PC-9 (cell line): ENCODE data around the gene RBM17. TPM values are rescaled to one million over a fixed set of nuclear protein-coding genes. Genes with fewer than 3 reads are reported as not detected.

ENCODE experiments used
- BruUV-seq: library from RNA; stranded (reverse); fragments of 400-500 nt; replicated peaks from 2 replicates; lab custom pipeline; 2021; lab: Mats Ljungman, UMichigan
- CTCF ChIA-PET: fragments of 300-600 bp; sonication (Branson Sonifier 250); formaldehyde crosslinking; loops from one replicate; lab custom pipeline; 2022; ENCODE audit warnings: antibody characterized with exemption; lab: Charles Lee
- POLR2A ChIA-PET: fragments of 300-600 bp; sonication (Branson Sonifier 250); formaldehyde crosslinking; loops from one replicate; lab custom pipeline; 2022; ENCODE audit warnings: antibody characterized with exemption; ENCODE audit not compliant: unreplicated experiment; lab: Charles Lee
- DNase-seq, 2 experiments: peaks; one replicate each; pipeline versions ENCODE4 v3.0.0 to v3.0.0-alpha.2; 2015 to 2022; ENCODE audit warnings: mixed read lengths in 1 of 2
- H2AFZ ChIP-seq: fragments of 200-600 bp; sonication (generic); 2 replicates; pipeline ENCODE4 v1.8.1; 2017; ENCODE audit warnings: antibody characterized with exemption
- H3F3A ChIP-seq: fragments of 200-600 bp; sonication (generic); 2 replicates; pipeline ENCODE4 v1.8.1; 2017; ENCODE audit warnings: antibody characterized with exemption, mild to moderate bottlenecking, low read depth; ENCODE audit not compliant: insufficient read depth
- H3K27ac ChIP-seq: fragments of 200-600 bp; sonication (generic); 2 replicates; pipeline ENCODE4 v1.6.1; 2016; ENCODE audit warnings: mixed run types
- H3K27me3 ChIP-seq: fragments of 200-600 bp; sonication (generic); 2 replicates; pipeline ENCODE4 v1.6.1; 2016; ENCODE audit warnings: low read depth, mixed run types; ENCODE audit not compliant: insufficient read depth
- H3K36me3 ChIP-seq: fragments of 200-600 bp; sonication (generic); 2 replicates; pipeline ENCODE4 v1.6.1; 2016; ENCODE audit warnings: low read depth, mixed run types
- H3K4me1 ChIP-seq: fragments of 200-600 bp; sonication (generic); replicated peaks from 2 replicates; pipeline ENCODE4 v1.6.1; 2016; ENCODE audit warnings: mixed run types; ENCODE audit not compliant: insufficient read depth
- H3K4me2 ChIP-seq: fragments of 200-600 bp; sonication (generic); 2 replicates; pipeline ENCODE4 v1.6.1; 2017; ENCODE audit warnings: mixed run types
- H3K4me3 ChIP-seq: fragments of 200-600 bp; sonication (generic); 2 replicates; pipeline ENCODE4 v1.6.1; 2016; ENCODE audit warnings: mixed run types
- H3K79me2 ChIP-seq: fragments of 200-600 bp; sonication (generic); 2 replicates; pipeline ENCODE4 v1.6.1; 2017; ENCODE audit warnings: low read depth, mixed run types
- H3K9me2 ChIP-seq: fragments of 200-600 bp; sonication (generic); 2 replicates; pipeline ENCODE4 v1.8.1; 2017; ENCODE audit warnings: mild to moderate bottlenecking; ENCODE audit not compliant: insufficient read depth
- H3K9me3 ChIP-seq: fragments of 200-600 bp; sonication (generic); 2 replicates; pipeline ENCODE4 v1.8.1; 2016; ENCODE audit warnings: low read depth; ENCODE audit not compliant: insufficient read depth
- H4K20me1 ChIP-seq: fragments of 200-600 bp; sonication (generic); 2 replicates; pipeline ENCODE4 v1.8.1; 2017; ENCODE audit not compliant: insufficient read depth
- CTCF ChIP-seq: fragments of 200-600 bp; sonication (generic); conservative IDR thresholded peaks from 2 replicates; pipeline ENCODE4 v1.6.1; 2017; ENCODE audit warnings: mixed run types, antibody characterized with exemption, mild to moderate bottlenecking, moderate library complexity
- EZH2 ChIP-seq: fragments of 200-600 bp; sonication (generic); IDR thresholded peaks from 2 replicates; pipeline ENCODE4 v1.8.0; 2017; ENCODE audit warnings: antibody characterized with exemption, low read depth
- intact Hi-C: fragments of 100-400 bp; cut with micrococcal nuclease; formaldehyde crosslinking; loops from one replicate; pipeline ENCODE4 v1.10.0; 2022; ENCODE audit not compliant: unreplicated experiment
- total RNA-seq: library from RNA; stranded (reverse); gene quantifications from 2 replicates; pipeline ENCODE4 v1.2.3, GENCODE V29; 2021

Gene RBM17
- total RNA-seq, 1 experiment from 2014 or later: 131 TPM

GRCh38 chr10:6161921-6162320, 73.1 kb downstream of the RBM17 start:
- BruUV-seq: no TSS peak
- no peak for DNase-seq
- Histone ChIP-seq H3K4me2 (no peak overlapping the region), H3K4me1 (peaks cover 5% of the 10 kb centered on the region; the same call in 1 of the 2 replicates), H3K9me3 (no peaks in the 10 kb centered on the region), H3K27me3 (no peaks in the 10 kb centered on the region), H3K27ac (no peak overlapping the region), H2AFZ (no peak overlapping the region), H4K20me1 (peaks cover 4% of the 10 kb centered on the region; the same call in 1 of the 2 replicates), H3F3A (peaks cover 11% of the 10 kb centered on the region; the same call in 1 of the 2 replicates), H3K36me3 (0 out of 2 replicates have a peak, but pooled peaks cover 4% of the 10 kb centered on the region), H3K4me3 (no peak overlapping the region), H3K9me2 (no peaks in the 10 kb centered on the region), H3K79me2 (peaks cover 29% of the 10 kb centered on the region)
- CTCF ChIA-PET: no interaction called here
- TF ChIP-seq EZH2 (no peak), CTCF (no peak)
- POLR2A ChIA-PET: no interaction called here
- intact Hi-C loops: no loop called here

GRCh38 chr10:6162589-6163356, 73.9 kb downstream of the RBM17 start:
- Histone ChIP-seq H3K27ac (no peak overlapping the region), H4K20me1 (peaks cover 4% of the 10 kb centered on the region; the same call in 1 of the 2 replicates), H3K4me2 (peak overlapping the region; percentile 63), H3F3A (peaks cover 11% of the 10 kb centered on the region; the same call in 1 of the 2 replicates), H3K4me3 (peak overlapping the region; percentile 84; the same call in 1 of the 2 replicates), H3K9me3 (no peaks in the 10 kb centered on the region), H2AFZ (peak overlapping the region; percentile 48; the same call in 1 of the 2 replicates), H3K9me2 (no peaks in the 10 kb centered on the region), H3K4me1 (peaks cover 5% of the 10 kb centered on the region; the same call in 1 of the 2 replicates), H3K79me2 (peaks cover 38% of the 10 kb centered on the region), H3K36me3 (0 out of 2 replicates have a peak, but pooled peaks cover 4% of the 10 kb centered on the region), H3K27me3 (no peaks in the 10 kb centered on the region)
- intact Hi-C loops: no loop called here
- POLR2A ChIA-PET: no interaction called here
- DNase-seq: no peak
- BruUV-seq: no TSS peak
- no peak for TF ChIP-seq EZH2
- no peak for TF ChIP-seq CTCF
- CTCF ChIA-PET: interaction anchor here (1.2 kb wide), 1 partner anchor 239 kb away, joined by 4 read pairs; no protein-coding TSS in a partner anchor

GRCh38 chr10:6163364-6164270, 74.8 kb downstream of the RBM17 start:
- TF ChIP-seq CTCF (no peak), EZH2 (no peak)
- peak overlapping the region; percentile 84 for H3K4me3 ChIP-seq
- CTCF ChIA-PET: interaction anchor here (1.2 kb wide), 1 partner anchor 238 kb away, joined by 4 read pairs; no protein-coding TSS in a partner anchor
- POLR2A ChIA-PET: interaction anchor here (0.5 to 0.6 kb wide), 2 partner anchors 18 to 28 kb away, joined by 3 to 17 read pairs; no protein-coding TSS in a partner anchor
- H3K36me3 ChIP-seq: 0 out of 2 replicates have a peak, but pooled peaks cover 4% of the 10 kb centered on the region
- H3K27me3 ChIP-seq: no peaks in the 10 kb centered on the region
- H2AFZ ChIP-seq: peak overlapping the region; percentile 65
- H3K4me2 ChIP-seq: peak overlapping the region; percentile 90
- H3K9me3 ChIP-seq: no peaks in the 10 kb centered on the region
- TSS peak; percentile 57 for BruUV-seq
- H4K20me1 ChIP-seq: peaks cover 4% of the 10 kb centered on the region; the same call in 1 of the 2 replicates
- peaks cover 11% of the 10 kb centered on the region; the same call in 1 of the 2 replicates for H3F3A ChIP-seq
- peaks cover 39% of the 10 kb centered on the region for H3K79me2 ChIP-seq
- intact Hi-C loops: no loop called here
- peak overlapping the region; percentile 71 for H3K27ac ChIP-seq
- H3K4me1 ChIP-seq: peaks cover 5% of the 10 kb centered on the region; the same call in 1 of the 2 replicates
- H3K9me2 ChIP-seq: no peaks in the 10 kb centered on the region
- DNase-seq: peak; percentile 57 to 85
